Measurements from ENCODE around the gene YES1.
"Not testable (repeated sequence)": the region's sequence is repeated elsewhere in the genome, so short reads cannot be mapped to it uniquely, and the experiment has no call there.

YES1 gene

DNA sequence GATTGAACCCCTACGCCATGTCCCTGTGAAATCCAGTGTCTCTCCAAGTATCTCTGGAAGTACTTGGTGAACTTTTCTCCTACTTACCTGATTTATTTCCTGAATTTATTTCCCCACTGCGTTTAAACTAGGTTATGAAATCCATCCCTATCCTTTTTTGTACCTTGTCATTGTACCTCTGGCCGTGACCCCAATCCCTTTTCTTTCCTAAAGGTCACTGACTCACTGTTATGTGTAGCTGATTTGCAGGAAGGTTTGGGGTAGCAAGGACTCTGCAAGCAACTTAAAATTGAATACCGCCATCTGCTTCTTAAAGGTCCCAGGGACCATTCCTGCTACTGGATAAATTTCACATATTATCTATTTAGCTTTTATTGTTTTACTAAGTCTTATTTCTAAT, 95.0 kb downstream of the YES1 start:
- no peak for ATAC-seq

DNA sequence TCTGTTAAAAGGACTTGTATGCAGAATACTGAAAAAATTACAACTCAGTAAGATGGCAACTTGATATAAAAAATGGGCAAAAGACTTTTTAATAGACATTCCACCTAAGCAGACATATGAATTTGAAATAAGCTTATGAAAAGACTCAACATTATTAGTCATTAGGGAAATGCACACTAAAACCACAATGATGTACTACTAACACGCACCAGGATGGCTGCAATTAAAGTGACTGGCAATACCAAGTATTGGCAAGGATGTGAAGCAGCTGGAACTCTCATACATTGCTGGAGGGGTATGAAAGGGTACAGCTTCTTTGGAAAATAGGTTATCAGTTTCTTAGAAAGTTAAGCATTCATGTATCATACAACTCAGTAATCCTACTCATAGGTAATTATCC, 96.4 kb downstream of the YES1 start:
- ATAC-seq, result peak; percentile 69 to 74

DNA sequence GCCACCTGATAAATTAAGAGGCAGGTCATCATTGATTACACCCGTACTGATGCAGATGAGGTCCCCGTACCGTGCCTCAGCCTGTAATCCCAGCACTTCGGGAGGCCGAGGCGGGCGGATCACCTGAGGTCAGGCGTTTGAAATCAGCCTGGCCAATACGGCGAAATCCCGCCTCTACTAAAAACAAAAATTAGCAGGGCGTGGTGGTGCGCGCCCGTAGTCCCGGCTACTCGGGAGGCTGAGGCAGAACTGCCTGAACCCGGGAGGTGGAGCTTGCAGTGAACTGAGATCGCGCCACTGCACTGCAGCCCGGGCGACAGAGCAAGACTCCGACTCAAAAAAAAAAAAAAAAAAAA, 98.9 kb downstream of the YES1 start:
- ATAC-seq, result no peak

DNA sequence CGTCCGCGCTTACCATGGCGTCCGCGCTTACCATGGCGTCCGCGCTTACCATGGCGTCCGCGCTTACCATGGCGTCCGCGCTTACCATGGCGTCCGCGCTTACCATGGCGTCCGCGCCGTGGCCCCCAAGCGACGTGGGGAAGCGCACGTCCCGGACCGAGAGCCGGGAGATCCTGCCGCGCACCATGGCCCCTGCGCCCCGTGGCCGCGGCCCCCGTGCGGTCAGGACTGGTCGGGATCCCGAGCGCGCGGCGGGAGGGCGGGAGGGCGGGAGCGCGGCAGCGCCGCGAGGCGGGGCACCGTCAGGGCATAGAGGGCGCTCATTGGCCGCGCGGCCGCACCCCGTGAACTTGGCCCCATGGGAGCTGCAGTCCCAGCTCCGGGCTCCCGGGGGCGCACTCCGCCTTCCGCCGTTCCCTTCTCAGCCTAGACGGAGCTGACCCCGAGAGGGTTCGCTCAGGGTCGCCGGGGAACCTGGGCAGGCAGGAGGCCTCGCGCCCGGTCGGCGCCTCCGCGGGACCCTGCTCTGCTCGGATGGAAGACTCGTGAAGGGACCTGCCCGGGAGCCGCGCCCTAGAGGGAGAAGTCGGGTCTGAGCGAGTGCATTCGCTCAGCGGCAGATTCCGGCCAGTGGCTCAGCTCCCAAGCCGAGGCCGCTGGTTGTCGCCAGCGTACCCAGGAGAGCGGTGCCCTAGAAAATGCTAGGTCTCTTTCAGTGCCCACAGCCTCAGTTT, 99.5 kb downstream of the YES1 start, which contains the start of gene ENOSF1:
Gene ENOSF1 (minus strand): TSS at position 230 of the 734 bp plus-strand sequence. CDS start 43 bp downstream, at position 187.
- ATAC-seq, result peak; percentile 65 to 72

DNA sequence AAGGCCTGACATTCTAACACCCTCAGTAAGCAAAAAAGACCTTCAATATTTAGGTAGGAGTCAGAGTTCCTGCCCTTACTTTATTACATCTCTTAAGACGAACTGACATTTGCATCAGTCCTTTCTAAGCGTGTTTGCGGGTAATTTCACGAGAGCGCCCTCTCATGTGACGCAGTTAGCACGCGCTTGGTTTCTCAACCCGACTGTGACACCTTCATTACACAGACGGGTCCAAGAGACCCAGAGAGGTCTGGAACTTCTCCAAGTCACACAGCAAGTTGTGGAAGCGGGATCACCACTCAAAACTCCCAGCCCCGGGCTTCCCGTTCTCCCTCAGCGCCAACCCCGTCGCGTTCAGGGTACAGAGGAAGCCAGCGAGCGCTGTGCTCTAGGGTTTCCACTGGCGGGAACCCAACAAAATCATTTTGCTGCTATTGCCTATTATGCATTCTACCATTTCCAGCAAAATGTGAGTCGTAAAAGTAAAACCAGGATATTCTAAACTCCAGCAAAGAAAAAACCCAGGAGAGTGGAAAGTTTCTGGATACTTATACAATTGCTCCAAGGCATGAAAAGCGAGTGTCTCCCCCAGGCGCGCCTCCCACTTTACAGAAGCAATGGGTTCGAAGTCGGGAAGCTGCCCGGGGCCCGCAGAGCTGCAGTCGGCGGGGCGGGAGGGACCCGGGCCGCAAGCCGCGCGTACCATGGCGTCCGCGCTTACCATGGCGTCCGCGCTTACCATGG, 100.2 kb downstream of the YES1 start:
- peak; percentile 57 to 62 for ATAC-seq

DNA sequence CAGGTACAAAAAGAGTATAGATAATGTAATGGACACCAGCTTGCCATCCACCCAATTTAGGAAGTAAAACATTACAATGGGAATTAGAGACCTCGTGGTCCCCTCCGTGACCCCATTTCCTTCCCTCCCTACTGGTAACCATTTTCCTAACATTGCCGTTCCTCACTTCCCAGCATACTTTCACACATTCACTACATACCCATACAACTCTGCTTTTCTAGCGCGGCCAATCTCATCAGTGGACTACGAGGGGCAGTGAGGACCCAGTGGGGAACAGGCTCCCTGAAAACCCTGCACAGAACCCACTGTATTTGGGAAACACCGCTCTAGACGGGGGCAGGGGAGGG, 100.8 kb downstream of the YES1 start:
- no peak for ATAC-seq

DNA sequence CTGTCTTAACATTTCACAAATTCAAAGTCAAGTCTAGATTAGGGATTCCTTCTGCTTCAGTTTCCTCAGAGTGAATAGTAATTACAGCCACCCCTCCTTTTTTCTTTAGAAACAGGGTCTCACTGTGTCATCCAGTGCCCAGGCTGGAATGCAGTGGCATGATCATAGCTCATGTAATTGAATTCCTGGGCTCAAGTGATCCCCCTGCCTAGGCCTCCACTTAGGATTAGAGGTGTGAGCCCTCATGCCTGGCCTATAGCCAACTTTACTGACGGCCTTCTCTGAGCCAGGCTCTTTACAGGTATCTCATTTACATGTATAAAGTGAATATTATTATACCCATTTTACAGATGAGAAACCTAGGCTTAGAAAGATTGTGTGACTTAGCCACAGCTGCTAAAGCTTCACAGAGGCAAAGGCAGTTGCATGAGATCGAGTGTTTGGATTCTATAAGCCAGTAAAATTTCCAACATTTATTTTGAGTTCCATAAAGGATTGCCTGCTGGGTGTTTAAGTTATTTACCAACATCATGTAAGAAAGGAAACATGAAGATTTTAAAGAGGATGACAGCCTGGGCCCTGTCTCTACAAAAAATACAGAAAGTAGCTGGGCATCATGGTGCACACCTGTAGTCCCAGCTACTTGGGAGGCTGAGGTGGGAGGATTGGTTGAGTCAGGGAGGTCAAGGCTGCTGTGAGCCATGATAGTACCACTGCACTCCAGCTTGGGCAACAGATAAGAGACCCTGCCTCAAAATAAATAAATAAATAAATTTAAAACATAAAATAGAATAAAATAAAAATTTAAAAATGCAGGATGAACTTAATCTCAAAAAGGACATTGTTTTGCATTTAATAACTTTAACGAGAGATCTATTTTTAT, 101.4 kb downstream of the YES1 start:
- ATAC-seq, result no peak

DNA sequence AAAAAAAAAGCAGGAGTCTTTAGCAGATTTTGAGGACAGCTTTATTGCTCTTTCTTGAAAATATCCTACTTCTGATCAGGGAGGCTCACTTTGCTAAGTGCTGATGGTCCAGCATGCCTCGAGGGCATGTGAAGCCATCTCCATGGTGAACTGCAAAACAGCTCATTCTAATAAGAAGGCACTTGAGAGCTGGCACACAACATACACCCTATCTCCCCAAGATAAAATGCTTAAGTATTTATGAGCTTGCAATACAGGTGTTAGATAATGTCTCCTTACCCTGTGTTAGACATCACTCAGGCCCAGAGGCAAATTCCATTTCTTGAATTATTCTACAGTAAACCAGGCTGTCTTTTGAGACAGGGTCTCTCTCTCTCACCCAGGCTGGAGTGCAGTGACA, 102.3 kb downstream of the YES1 start:
- ATAC-seq, result no peak

DNA sequence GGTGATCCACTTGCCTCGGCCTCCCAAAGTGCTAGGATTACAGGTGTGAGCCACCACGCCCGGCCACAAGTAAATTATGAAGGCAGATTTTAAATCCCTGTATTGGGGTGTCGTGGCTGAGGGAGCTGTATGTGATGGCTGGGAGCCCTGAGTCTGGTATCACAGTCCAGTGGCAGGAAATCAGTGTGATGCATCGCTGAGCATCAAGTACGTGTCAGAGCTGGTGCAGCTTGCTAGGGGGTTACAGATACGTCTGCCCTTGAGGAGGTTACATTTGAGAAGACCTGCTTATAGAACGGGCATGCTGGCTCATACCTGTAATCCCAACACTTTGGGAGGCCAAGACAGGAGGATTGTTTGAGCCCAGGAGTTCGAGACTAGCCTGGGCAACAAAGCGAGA, 103.9 kb downstream of the YES1 start:
- no peak for ATAC-seq

DNA sequence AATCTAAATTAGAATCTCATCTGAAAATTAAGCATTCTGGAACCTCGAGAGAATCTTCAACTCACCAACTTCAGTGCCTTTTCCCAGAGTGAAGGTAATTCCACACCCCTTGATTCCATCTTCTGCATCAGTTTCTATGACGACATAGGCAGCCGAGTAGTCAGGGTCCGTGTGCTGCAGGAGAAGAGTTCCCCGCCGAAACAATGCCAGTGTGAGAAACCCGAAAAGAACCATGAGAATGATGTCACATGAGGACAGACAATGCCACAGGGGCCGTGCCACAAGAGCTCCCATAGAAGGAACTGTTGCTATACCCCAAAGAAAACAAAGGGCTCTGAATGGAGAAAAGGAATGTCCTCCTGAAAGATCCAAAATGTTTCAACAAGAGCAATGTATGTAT, 105.6 kb downstream of the YES1 start:
- ATAC-seq, result no peak

DNA sequence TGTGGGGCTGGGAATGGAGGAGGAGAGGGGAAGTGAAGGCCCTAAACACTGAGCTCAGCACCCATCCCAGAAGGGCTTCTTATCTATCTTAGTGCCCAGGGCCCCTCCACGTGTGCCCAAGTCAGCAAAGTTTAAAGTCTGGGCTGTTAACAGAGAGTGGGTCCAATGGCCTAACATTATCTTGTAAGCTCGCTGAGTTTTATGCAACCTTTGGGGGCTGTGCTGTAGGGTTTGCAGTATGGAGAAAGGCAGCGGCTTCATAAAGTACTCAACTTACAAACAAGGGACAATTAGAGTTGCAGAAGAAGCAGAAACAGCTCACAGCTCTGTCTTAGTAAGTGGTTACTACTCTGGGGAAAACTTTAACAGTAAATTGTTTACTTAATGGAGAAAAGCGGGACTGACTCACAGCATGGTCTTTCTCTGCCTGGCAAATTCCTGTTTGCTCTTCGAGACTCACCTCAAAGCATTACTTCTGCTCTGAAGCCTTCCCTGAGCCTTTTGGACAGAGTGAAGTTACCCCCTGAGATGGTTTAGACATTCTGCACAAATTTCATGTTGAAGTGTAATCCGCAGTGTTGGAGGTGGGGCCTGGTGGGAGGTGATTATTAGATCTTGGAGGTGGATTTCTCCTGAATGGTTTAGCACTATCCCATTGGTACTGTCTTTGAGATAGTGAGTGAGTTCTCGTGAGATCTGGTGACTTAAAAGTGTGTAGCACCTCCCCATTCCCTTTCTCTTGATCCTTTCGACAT, 108.7 kb downstream of the YES1 start:
- peak in 1 of 2 donors; percentile 36 for ATAC-seq

DNA sequence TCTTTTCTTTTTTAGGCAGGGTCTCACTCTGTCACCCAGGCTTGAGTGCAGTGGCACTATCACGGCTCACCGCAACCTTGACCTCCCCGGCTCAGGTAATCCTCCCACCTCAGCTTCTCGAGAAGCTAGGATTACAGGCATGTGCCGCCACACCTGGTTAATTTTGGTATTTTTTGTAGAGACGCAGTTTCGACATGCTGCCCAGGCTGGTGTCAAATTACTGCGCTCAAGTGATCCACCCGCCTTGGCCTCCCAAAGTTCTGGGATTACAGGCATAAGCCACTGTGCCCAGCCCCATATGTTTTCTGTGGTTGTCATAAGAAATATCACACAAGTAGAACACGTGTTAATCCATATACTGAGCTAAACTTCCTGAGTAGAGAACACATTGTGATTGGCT, 114.2 kb downstream of the YES1 start:
- ATAC-seq, result no peak

DNA sequence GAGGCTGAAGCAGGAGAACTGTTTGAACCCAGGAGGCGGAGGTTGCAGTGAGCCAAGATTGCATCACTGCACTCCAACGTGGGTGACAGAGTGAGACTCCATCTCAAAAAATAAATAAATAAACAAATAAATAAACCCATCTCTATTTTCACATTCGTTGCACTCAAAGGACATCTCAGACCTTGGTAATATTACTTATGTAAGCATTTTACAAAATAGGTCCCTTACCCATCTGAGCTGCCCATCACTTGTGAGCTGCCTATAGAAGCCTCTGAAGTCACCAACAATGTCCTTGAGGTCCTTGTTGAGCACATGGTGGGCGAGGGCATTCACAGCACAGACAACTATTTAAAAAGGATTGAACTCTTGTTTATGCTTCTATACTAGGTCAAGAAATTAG, 115.0 kb downstream of the YES1 start:
- ATAC-seq, result no peak

DNA sequence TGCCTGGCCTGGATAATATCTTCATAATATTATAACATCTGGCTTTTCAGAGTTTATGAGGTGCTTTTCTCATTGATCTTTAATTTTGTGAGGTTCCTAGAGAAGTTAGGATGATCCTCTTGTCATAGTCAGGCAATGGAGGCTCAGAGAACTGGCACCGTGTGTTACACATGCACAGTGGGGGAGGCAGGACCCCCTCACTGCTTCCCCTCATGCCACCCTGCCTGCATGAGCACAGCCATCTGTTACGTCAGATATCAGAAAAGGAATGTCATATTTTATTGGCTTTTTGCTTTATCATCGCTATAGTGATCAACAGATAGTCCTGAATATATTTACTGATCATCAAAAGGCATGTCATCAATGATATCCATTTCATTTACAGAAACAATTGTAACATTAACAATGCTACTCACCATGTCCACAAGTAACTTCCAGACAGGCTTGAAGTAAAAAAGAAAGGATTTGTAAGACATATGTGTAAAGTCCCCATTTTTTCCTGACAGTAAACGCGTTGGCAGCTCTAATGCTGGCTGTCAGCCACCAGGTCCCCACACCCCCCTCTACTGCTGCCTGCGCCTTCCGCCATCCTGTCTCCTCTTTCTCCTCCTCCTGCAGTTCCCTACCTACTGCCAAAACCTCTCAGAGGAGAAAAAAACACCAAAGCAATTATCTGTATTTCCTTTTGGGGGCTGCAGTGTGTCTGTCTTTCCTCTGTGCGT, 118.4 kb downstream of the YES1 start:
- no peak for ATAC-seq

DNA sequence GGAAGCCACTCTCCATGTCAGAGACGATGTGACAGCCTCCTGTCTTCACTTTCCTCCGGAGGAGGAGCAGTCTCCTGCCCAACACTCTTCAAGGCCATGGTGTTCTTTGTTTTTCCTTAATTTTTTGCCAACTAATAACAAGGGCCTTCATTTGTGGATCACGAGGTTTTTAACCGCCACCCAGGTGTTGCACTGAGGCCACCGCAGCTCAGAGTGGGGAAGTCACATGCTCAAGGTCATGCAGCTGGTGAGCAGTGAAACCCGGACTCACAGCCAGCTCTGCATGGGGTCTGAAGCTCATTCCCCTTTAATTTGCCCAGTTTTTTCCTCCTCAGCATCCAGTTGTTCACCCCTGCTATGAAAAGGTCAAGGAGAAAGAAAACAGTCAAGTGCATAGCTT, 119.2 kb downstream of the YES1 start:
- ATAC-seq, result no peak

DNA sequence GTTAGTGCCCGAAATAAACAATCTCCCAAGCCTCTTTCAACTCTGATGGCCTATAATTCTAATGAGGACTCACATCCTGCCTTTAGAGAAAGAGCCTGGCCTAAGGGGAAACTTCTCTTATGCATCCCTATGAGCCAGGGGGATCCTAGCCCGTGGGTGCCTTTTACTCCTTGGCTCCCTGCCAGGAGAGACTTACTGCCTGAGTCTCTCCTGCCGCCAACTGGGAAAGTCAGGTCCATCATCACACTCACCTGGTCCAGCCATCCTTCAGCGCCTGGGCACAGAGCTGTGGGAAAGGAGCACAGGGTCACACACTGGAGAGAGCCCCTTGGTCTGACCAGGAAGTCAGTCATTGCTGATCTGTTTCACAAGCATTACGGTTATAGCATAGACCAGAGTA, 123.7 kb downstream of the YES1 start:
- no peak for ATAC-seq

DNA sequence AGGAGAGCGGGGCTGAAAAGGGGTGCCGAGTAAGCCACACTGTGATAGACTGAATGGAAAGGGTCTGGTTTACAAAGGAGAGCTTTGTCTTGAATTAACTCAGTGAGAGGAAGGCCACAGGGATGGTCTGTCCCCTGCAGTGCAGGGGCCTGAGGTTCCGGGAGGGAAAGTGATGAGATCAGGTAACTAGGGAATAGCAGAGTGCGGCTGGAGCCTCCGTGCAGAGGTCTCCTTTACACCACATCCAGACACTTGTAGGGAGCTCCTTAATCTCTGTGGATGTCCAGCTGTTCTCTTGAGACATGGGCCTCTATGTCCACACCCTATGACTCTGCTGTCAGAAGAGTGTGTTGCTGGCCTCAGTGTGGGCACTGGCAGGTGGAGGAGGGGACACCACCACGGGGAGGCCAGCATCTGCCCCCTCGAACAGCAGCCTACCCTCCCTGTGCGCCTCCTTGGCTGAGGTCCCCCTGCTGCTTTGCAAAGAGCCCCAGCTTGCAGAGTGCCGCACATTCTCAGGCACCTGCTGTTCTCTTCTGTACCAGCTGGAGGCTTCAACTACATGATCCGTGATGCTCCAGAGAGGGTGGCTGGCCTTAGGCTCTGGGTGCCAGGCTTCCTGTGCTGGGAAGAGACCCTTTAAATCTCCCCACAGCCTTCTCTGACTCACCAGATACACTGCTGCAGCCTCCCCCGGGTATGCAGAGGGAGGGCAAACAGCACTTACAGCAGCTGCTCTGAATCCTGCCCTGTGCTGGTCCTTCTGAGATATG, 125.5 kb downstream of the YES1 start:
- ATAC-seq, result no peak

DNA sequence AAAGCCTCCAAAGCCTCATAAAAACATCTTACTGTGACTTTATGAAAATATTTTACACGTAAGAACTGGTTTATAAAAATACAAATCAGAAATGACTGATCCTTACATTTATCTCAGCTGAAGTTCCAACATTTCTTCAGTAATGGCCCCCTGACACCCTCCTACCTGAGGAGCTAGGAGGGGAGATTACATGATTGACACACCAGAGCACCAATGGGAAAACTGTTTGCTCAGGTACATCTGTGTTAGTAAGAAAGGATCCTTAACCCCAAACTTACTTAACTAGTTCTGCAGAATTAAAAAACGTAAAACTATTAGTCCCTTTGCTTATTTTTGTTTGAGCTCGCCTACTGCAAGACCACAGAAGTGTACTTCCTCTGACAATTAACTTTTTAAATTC, 126.6 kb downstream of the YES1 start:
- ATAC-seq, result no peak

DNA sequence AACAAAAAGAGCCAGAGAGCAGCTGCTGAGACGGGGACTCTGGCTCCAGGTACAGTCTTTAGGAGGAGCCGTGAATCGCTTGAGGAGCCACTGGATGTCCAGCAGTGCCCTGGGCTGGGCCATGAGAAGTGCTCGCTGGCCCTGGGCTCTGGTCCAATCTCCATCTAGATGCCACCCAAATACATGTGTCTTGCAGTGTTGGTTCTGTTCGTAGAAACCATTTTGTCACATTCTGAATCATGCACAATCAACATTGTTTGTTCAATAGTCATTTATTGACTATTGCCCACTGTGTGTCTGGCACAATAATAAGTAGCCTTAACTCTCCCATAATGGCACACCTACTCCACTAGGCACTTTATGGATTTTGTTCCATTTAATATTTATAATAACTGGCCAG, 128.5 kb downstream of the YES1 start:
- no peak for ATAC-seq

DNA sequence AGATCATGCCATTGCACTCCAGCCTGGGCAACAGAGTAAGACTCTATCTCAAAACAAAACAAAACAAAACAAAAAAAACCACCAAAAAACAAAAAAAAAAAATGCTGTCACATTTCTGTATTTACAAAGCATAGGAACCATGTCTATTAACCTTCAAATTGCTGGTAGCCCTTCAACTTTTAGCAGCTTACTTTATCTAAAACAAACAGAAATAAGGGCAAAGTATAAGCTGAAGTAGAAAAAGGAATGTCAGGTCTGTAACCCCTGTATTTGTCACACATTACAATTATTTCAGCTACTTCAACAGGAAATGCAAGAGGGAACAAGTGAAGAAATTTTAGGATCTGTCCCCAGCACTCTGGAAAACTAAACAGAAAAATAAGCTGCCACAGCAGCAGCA, 129.2 kb downstream of the YES1 start:
- ATAC-seq, result no peak

DNA sequence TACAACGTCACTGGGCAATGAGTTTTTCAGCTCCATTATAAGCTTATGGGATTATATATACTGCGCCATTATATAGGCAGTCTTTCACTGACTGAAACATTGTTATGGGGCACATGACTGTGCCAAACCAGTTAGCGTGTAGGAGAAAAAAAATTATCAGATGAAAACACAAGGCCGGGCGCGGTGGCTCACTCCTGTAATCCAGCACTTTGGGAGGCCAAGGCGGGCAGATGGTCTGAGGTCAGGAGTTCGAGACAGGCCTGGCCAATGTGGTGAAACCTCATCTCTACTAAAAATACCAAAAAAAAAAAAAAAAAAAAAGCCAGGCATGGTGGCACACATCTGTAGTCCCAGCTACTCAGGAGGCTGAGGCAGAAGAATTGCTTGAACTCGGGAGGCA, 129.6 kb downstream of the YES1 start:
- not testable (repeated sequence) for ATAC-seq

All from activated CD4-positive, CD25-positive, alpha-beta regulatory T cell treated with anti-CD3 and anti-CD28 coated beads, Interleukin-2, amount 50 U/mL, for 24 hours (primary cell).